Ishikawa (cell line): Measurements from ENCODE around the gene IP6K1.

Source experiments
- CEBPB ChIP-seq: IDR thresholded peaks from 2 replicates; pipeline ENCODE4 v1.6.1; 2012
- CREB1 ChIP-seq: IDR thresholded peaks from 2 replicates; pipeline ENCODE4 v1.6.1; 2012; ENCODE audit warnings: low read depth
- EGR1 ChIP-seq: IDR thresholded peaks from 2 replicates; pipeline ENCODE4 v1.6.1; 2012
- EP300 ChIP-seq: IDR thresholded peaks from 2 replicates; pipeline ENCODE4 v1.6.1; 2012; ENCODE audit warnings: borderline replicate concordance
- FOXM1 ChIP-seq: IDR thresholded peaks from 2 replicates; pipeline ENCODE4 v1.6.1; 2012; ENCODE audit warnings: low read depth, borderline replicate concordance
- MAX ChIP-seq: IDR thresholded peaks from 2 replicates; pipeline ENCODE4 v1.6.1; 2012
- NFIC ChIP-seq: IDR thresholded peaks from 2 replicates; pipeline ENCODE4 v1.6.1; 2012
- RAD21 ChIP-seq: IDR thresholded peaks from 2 replicates; pipeline ENCODE4 v1.6.1; 2012; ENCODE audit warnings: low read depth
- REST ChIP-seq: IDR thresholded peaks from 2 replicates; pipeline ENCODE4 v1.6.1; 2012; ENCODE audit warnings: low read depth, mild to moderate bottlenecking
- TAF1 ChIP-seq: IDR thresholded peaks from 2 replicates; pipeline ENCODE4 v1.6.1; 2012; ENCODE audit warnings: low read depth, mild to moderate bottlenecking
- TCF12 ChIP-seq: IDR thresholded peaks from 2 replicates; pipeline ENCODE4 v1.6.1; 2012; ENCODE audit warnings: low read depth
- TEAD4 ChIP-seq: IDR thresholded peaks from 2 replicates; pipeline ENCODE4 v1.6.1; 2012
- USF1 ChIP-seq: IDR thresholded peaks from 2 replicates; pipeline ENCODE4 v1.6.1; 2012
- YY1 ChIP-seq: IDR thresholded peaks from 2 replicates; pipeline ENCODE4 v1.6.1; 2012; ENCODE audit warnings: low read depth
- ZBTB7A ChIP-seq: IDR thresholded peaks from 2 replicates; pipeline ENCODE4 v1.6.1; 2012; ENCODE audit warnings: low read depth

Gene IP6K1

GRCh38 chr3:49763981-49764380 is 22.4 kb downstream of the IP6K1 start:
- TF ChIP-seq EGR1 (no peak), YY1 (no peak), REST (no peak), RAD21 (no peak), CREB1 (no peak), MAX (no peak), TAF1 (no peak), EP300 (no peak), ZBTB7A (no peak), USF1 (no peak), TCF12 (no peak), CEBPB (no peak), TEAD4 (no peak), NFIC (no peak), FOXM1 (no peak)

- TF ChIP-seq TEAD4 (no peak), REST (no peak), EGR1 (no peak), CEBPB (no peak), EP300 (no peak), USF1 (no peak), TCF12 (no peak), FOXM1 (no peak), TAF1 (no peak), YY1 (no peak), MAX (no peak), NFIC (no peak), ZBTB7A (no peak), RAD21 (no peak), CREB1 (no peak)
Observed at GRCh38 chr3:49761661-49762060, 24.7 kb downstream of the IP6K1 start.

- no peak for TF ChIP-seq MAX
- TF ChIP-seq TEAD4, result no peak
- TF ChIP-seq EP300, result no peak
- no peak for TF ChIP-seq RAD21
- TF ChIP-seq FOXM1, result no peak
- TF ChIP-seq USF1, result no peak
- TF ChIP-seq CREB1, result no peak
- no peak for TF ChIP-seq EGR1
- TF ChIP-seq REST, result no peak
- no peak for TF ChIP-seq YY1
- no peak for TF ChIP-seq ZBTB7A
Observed at GRCh38 chr3:49759226-49759625, 27.1 kb downstream of the IP6K1 start.

GRCh38 chr3:49757197-49757596 is 29.1 kb downstream of the IP6K1 start:
- TF ChIP-seq EGR1 (no peak), TAF1 (no peak), EP300 (no peak), CEBPB (no peak), FOXM1 (no peak), YY1 (no peak), TEAD4 (no peak), TCF12 (no peak), CREB1 (no peak)
